ENCODE measurements around the gene MKNK1. TPM values are rescaled to one million over a fixed set of nuclear protein-coding genes. Genes with fewer than 3 reads are reported as not detected.

Gene MKNK1
- total RNA-seq, 1 experiment from 2014 or later: 12.9 TPM

DNA sequence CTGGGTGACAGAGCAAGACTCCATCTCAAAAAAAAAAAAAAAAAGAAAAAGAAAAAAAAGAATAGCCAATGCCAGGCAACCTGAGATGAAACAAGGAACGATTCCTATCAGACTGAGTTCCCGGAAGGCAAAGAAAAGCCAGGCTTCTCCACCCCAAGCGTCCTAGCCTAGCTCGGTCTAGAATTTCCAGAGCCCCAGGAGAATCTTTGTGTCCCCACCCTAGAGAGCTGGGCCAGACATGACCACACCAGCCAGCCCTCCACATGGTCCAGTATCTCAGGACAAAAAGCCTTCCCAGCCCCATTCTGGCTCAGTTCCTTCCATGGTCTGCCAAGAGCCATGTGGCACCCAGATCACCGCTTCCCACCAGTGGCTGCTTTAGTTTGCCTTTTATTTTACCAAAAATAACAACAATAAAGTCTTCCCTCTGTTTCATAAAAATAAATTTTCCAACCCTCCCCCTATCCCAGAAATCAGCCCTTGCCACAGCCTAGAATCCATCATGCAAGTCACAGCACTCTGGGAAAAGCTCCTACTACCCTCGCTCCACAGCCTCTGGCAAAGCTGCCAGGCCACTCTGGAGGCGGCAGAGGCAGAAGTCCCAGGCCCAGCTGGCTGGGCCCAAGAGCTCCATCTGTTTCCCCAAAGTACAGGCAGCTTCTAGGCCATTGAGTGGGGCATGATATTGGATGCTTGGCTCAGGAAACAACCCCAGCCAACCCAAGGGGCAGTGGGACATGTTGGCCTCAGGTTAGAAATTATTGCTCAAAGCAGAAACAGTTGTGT is 3.5 kb upstream of the MKNK1 start:
- Histone ChIP-seq H3K4me2 (ENCODE audit: insufficient read depth, insufficient read length, low read length) (no peak overlapping the region), H3K23ac (ENCODE audit: insufficient read length, low read depth, low read length) (no peak overlapping the region), H2AFZ (ENCODE audit: low read length) (no peak overlapping the region), H2BK5ac (ENCODE audit: insufficient read length, low read length) (no peak overlapping the region), H3K9me3 (ENCODE audit: control insufficient read depth, low read depth, low read length) (no peaks in the 10 kb centered on the region), H3K23me2 (ENCODE audit: insufficient read length, low read depth, low read length, poor library complexity, severe bottlenecking) (no peaks in the 10 kb centered on the region), H2BK120ac (ENCODE audit: low read depth, low read length, poor library complexity, severe bottlenecking) (no peak overlapping the region), H3K27me3 (ENCODE audit: insufficient read depth, low read length) (no peaks in the 10 kb centered on the region), H3K79me2 (ENCODE audit: insufficient read depth, low read length) (no peaks in the 10 kb centered on the region), H2AK5ac (ENCODE audit: insufficient read length, low read length) (no peak overlapping the region), H3T11ph (ENCODE audit: low read length) (no peak overlapping the region), H2BK12ac (ENCODE audit: insufficient read length, low read depth, low read length) (no peak overlapping the region), H4K91ac (ENCODE audit: insufficient read length, low read depth, low read length) (no peak overlapping the region), H4K8ac (replicated peaks; ENCODE audit: insufficient read length, low read depth, low read length) (no peak overlapping the region), H3K79me1 (ENCODE audit: insufficient read depth, low read depth, low read length, poor library complexity, severe bottlenecking) (peaks cover 2% of the 10 kb centered on the region), H4K20me1 (ENCODE audit: control insufficient read depth, insufficient read depth, insufficient read length) (no peaks in the 10 kb centered on the region), H2BK15ac (ENCODE audit: low read depth, low read length) (no peak overlapping the region), H3K4ac (ENCODE audit: low read depth, low read length) (no peak overlapping the region), H2BK20ac (ENCODE audit: low read depth, low read length, poor library complexity, severe bottlenecking) (no peak overlapping the region), H3K18ac (ENCODE audit: insufficient read length, low read depth, low read length) (no peak overlapping the region), H3K56ac (ENCODE audit: insufficient read length, low read depth, low read length) (no peak overlapping the region), H3K14ac (ENCODE audit: insufficient read depth, low read length) (no peak overlapping the region), H3K27ac (ENCODE audit: insufficient read length, low read depth, low read length) (no peak overlapping the region), H3K9ac (ENCODE audit: extremely low read depth, insufficient read length, low read length) (no peak overlapping the region), H3K4me1 (ENCODE audit: insufficient read depth, low read length) (peaks cover 3% of the 10 kb centered on the region; the same call in 1 of the 2 replicates), H4K5ac (ENCODE audit: insufficient read length, low read depth, low read length) (no peak overlapping the region)
- TF ChIP-seq, protein P1, sequence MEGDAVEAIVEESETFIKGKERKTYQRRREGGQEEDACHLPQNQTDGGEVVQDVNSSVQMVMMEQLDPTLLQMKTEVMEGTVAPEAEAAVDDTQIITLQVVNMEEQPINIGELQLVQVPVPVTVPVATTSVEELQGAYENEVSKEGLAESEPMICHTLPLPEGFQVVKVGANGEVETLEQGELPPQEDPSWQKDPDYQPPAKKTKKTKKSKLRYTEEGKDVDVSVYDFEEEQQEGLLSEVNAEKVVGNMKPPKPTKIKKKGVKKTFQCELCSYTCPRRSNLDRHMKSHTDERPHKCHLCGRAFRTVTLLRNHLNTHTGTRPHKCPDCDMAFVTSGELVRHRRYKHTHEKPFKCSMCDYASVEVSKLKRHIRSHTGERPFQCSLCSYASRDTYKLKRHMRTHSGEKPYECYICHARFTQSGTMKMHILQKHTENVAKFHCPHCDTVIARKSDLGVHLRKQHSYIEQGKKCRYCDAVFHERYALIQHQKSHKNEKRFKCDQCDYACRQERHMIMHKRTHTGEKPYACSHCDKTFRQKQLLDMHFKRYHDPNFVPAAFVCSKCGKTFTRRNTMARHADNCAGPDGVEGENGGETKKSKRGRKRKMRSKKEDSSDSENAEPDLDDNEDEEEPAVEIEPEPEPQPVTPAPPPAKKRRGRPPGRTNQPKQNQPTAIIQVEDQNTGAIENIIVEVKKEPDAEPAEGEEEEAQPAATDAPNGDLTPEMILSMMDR (conservative IDR thresholded peaks at IDR 0.05): no peak
- no CpG with 5 or more reads among the region's 7 CpGs for WGBS (ENCODE audit: extremely low coverage, insufficient read length, low lambda C conversion rate)
- no peaks in the 10 kb centered on the region for H3K9me3 Mint-ChIP-seq
- peaks cover 0 to 10% (median 2%) of the 10 kb centered on the region in 3 experiments; a peak in 3 of 7 replicates for H3K36me3 Mint-ChIP-seq (ENCODE audit: insufficient read depth in 1 of 3, low read depth in 3 of 3)
- peaks cover 3% of the 10 kb centered on the region for H3K27me3 Mint-ChIP-seq (ENCODE audit: low read depth)
- H3K4me3 Mint-ChIP-seq: no peak overlapping the region
- H3K4me1 Mint-ChIP-seq: peaks cover 29 to 38% of the 10 kb centered on the region in 2 experiments
- H3K27ac Mint-ChIP-seq: peak overlapping the region in 1 of 3 experiments; percentile 22; a peak in 1 of 7 replicates
- DNase-seq: no peak

All from H9 (cell line).